Uterus (tissue), 2 donors: ENCODE data around the gene MIOS.

Experiments used
- CTCF ChIP-seq, 4 experiments: fragments of 200-600 bp in 2 of 4; fragments of 450-650 bp in 2 of 4; sonication (generic) in 2 of 4; IDR thresholded peaks; one replicate each; pipeline ENCODE4 v1.5.1; 2016 to 2019; ENCODE audit warnings: antibody characterized with exemption in 4 of 4, mild to moderate bottlenecking in 2 of 4, moderate library complexity in 1 of 4
- POLR2A ChIP-seq, 2 donors: fragments of 450-650 bp; IDR thresholded peaks; one replicate each; pipeline ENCODE4 v1.6.1; 2016; ENCODE audit warnings: antibody characterized with exemption in 2 of 2, mild to moderate bottlenecking in 1 of 2, moderate library complexity in 1 of 2

- TF ChIP-seq CTCF (IDR thresholded peaks at IDR 0.05) (no peak), POLR2A (IDR thresholded peaks at IDR 0.05) (no peak)
Measured at GRCh38 chr7:7569615-7570014, 2.9 kb downstream of the MIOS start.
